ENCODE results near the gene CATSPERZ. TPM values are rescaled to one million over a fixed set of nuclear protein-coding genes. Genes with fewer than 3 reads are reported as not detected.
"Not testable (repeated sequence)": the region's sequence is repeated elsewhere in the genome, so short reads cannot be mapped to it uniquely, and the experiment has no call there.

The CATSPERZ gene
- total RNA-seq, 1 donor from 2014 or later: not detected

DNA sequence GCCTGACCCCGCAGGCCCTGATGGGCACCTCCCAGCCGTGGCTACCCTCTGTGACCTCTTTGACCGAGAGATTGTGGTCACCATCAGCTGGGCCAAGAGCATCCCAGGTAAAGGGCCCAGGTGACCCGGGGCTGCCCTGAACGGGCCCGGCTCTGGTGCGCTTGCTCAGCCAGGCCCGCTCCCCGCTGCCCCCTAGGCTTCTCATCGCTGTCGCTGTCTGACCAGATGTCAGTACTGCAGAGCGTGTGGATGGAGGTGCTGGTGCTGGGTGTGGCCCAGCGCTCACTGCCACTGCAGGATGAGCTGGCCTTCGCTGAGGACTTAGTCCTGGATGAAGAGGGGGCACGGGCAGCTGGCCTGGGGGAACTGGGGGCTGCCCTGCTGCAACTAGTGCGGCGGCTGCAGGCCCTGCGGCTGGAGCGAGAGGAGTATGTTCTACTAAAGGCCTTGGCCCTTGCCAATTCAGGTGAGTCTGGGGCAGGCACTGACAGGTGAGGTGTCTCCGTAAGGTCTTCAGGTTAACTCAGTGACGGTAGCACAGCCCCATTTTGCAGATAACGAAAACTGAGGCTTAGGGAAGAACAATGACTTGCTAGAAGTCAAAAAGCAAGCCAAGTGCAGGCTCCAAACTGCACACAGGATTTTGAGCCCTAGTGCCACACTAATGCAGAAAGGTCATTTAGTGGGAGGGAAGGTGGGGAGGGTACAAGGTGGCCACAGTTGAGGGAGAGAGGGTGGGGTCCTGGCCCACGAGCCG, 14.8 kb downstream of the CATSPERZ start:
- ChIA-PET CTCF (interaction anchor here (2.3 kb wide), 1 partner anchor 40 kb away, joined by 10 read pairs; no protein-coding TSS in a partner anchor), POLR2A (interaction anchor here (4.0 kb wide), 1 partner anchor 39 kb away, joined by 61 read pairs; no protein-coding TSS in a partner anchor)
- H3K27ac Mint-ChIP-seq: no peak overlapping the region
- no peaks in the 10 kb centered on the region for H3K27me3 Mint-ChIP-seq
- H3K36me3 Mint-ChIP-seq (ENCODE audit: low read depth): peaks cover 46% of the 10 kb centered on the region
- H3K4me3 Mint-ChIP-seq: no peak overlapping the region
- TF ChIP-seq, protein P1, sequence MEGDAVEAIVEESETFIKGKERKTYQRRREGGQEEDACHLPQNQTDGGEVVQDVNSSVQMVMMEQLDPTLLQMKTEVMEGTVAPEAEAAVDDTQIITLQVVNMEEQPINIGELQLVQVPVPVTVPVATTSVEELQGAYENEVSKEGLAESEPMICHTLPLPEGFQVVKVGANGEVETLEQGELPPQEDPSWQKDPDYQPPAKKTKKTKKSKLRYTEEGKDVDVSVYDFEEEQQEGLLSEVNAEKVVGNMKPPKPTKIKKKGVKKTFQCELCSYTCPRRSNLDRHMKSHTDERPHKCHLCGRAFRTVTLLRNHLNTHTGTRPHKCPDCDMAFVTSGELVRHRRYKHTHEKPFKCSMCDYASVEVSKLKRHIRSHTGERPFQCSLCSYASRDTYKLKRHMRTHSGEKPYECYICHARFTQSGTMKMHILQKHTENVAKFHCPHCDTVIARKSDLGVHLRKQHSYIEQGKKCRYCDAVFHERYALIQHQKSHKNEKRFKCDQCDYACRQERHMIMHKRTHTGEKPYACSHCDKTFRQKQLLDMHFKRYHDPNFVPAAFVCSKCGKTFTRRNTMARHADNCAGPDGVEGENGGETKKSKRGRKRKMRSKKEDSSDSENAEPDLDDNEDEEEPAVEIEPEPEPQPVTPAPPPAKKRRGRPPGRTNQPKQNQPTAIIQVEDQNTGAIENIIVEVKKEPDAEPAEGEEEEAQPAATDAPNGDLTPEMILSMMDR (IDR thresholded peaks at IDR 0.05): no peak
- intact Hi-C loops (cut with micrococcal nuclease): loop anchor here (5.0 kb wide), 3 partner anchors 83 to 427 kb away; partner anchors contain the start of genes DNAJC4, NAA40, RASGRP2 and VEGFB
- no peaks in the 10 kb centered on the region for H3K9me3 Mint-ChIP-seq
- DNase-seq (no peak), ATAC-seq (ENCODE audit: low read depth) (no peak)
- H3K4me1 Mint-ChIP-seq: peaks cover 27% of the 10 kb centered on the region

DNA sequence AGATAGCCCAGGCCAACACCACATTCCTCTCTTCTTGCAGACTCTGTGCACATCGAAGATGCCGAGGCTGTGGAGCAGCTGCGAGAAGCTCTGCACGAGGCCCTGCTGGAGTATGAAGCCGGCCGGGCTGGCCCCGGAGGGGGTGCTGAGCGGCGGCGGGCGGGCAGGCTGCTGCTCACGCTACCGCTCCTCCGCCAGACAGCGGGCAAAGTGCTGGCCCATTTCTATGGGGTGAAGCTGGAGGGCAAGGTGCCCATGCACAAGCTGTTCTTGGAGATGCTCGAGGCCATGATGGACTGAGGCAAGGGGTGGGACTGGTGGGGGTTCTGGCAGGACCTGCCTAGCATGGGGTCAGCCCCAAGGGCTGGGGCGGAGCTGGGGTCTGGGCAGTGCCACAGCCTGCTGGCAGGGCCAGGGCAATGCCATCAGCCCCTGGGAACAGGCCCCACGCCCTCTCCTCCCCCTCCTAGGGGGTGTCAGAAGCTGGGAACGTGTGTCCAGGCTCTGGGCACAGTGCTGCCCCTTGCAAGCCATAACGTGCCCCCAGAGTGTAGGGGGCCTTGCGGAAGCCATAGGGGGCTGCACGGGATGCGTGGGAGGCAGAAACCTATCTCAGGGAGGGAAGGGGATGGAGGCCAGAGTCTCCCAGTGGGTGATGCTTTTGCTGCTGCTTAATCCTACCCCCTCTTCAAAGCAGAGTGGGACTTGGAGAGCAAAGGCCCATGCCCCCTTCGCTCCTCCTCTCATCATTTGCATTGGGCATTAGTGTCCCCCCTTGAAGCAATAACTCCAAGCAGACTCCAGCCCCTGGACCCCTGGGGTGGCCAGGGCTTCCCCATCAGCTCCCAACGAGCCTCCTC, 15.7 kb downstream of the CATSPERZ start:
- DNase-seq; ATAC-seq (ENCODE audit: low read depth); H3K27me3 Mint-ChIP-seq; H3K9me3 Mint-ChIP-seq: not testable (repeated sequence)
- POLR2A ChIA-PET: interaction anchor here (0.6 to 4.9 kb wide), 7 partner anchors 11 to 1572 kb away, joined by 3 to 94 read pairs (median 59); partner anchors contain the start of genes CATSPERZ, CCDC88B, ESRRA and FIBP
- peak overlapping the region; percentile 94 for H3K4me3 Mint-ChIP-seq
- peaks cover 29% of the 10 kb centered on the region for H3K4me1 Mint-ChIP-seq
- intact Hi-C loops (cut with micrococcal nuclease): loop anchor here (5.0 kb wide), 3 partner anchors 84 to 426 kb away; partner anchors contain the start of genes DNAJC4, NAA40, RASGRP2 and VEGFB
- peaks cover 51% of the 10 kb centered on the region for H3K36me3 Mint-ChIP-seq (ENCODE audit: low read depth)
- peak overlapping the region; percentile 99 for H3K27ac Mint-ChIP-seq
- CTCF ChIA-PET: interaction anchor here (0.5 to 4.2 kb wide), 6 partner anchors 11 to 133 kb away, joined by 3 to 138 read pairs (median 42); partner anchors contain the start of genes CCDC88B and ESRRA

DNA sequence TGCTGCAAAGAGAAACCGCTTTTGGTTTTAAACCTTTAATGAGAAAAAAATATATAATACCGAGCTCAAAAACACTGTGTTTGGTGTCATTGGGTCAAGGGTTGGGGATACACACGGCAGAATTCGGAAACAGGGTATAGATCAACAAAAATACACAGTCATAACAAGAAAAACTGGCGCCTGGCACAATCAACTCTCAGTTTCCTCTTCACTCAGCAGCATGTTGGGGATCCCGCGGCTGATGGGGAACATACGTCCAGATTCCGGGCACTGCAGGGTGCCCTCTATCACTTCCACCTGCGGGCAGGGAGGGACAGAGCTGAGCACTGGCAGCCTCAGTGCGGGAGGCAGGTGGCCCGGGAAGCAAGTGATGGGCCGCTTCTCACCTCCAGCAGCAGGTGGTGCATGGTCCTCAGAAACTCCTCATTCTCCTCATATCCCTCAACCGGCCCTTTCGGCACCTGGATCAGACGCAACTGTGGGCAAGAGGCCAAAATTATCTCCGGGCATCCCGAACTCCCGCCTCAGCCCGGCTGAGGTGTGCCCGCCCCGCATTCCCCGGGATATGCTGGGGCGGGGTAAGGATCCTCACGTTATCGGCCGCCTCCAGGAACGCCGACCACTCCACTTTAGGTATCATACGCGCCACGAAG, 16.6 kb downstream of the CATSPERZ start:
- H3K36me3 Mint-ChIP-seq (ENCODE audit: low read depth): peaks cover 58% of the 10 kb centered on the region

DNA sequence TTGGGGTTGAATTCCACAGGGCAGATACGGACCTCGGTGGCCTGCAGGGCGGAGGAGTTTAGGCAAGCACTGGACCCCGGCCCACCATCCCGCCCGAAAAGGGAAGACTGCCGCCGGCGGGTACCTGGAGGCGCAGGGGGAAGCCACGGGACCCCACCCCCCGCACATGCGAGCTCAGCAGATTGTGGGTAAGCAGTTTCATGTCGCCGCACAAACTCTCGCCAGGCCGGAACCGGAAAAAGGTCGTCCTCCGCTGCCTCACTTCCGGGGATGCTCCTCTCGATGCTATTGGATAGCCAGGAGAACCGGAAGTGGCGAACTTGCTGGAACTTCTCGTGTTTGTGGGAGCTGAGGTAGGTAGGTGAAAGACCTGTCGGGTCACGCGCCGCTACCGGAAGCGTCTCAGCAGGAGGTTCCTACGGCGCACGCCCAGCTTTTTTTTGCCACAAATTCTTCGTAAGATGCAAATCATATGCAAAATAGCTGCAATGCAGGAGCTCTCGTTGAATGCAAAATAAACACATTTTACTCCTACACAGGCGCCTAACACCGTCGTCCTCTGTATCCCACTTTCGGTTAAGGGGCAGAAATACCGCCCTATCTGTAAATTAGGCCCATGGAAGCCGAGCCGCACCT, 17.3 kb downstream of the CATSPERZ start, which contains the start of gene TRMT112:
Gene TRMT112, minus strand, starts transcription at position 235 of the 636 bp plus-strand sequence. Its CDS starts 33 bp downstream, at position 202.
- POLR2A ChIA-PET: interaction anchor here (0.5 to 4.9 kb wide), 42 partner anchors 8 to 1950 kb away, joined by 3 to 94 read pairs (median 5); partner anchors contain the start of genes C11orf98, CCDC88B, CSKMT and ESRRA
- peak; percentile 63 for ATAC-seq (ENCODE audit: low read depth)
- DNase-seq: peak; percentile 74
- Mint-ChIP-seq H3K4me1 (peaks cover 29% of the 10 kb centered on the region), H3K27ac (peak within 1 kb of the TSS; percentile 99), H3K9me3 (no peaks in the 10 kb centered on the region), H3K4me3 (peak within 1 kb of the TSS; percentile 94), H3K36me3 (ENCODE audit: low read depth) (peaks cover 57% of the 10 kb centered on the region), H3K27me3 (no peaks in the 10 kb centered on the region)
- intact Hi-C loops (cut with micrococcal nuclease): loop anchor here (1.0 to 5.0 kb wide), 8 partner anchors 12 to 425 kb away; partner anchors contain the start of genes DNAJC4, ESRRA, GPR137 and NAA40
- TF ChIP-seq, protein P1 (IDR thresholded peaks at IDR 0.05): no peak
- CTCF ChIA-PET: interaction anchor here (0.8 to 4.2 kb wide), 22 partner anchors 10 to 407 kb away, joined by 3 to 138 read pairs (median 7); partner anchors contain the start of genes BAD, CATSPERZ, CCDC88B and ESRRA

More for the DNA sequence above, 16.6 kb downstream of the CATSPERZ start:
- peak; percentile 4 for ATAC-seq (ENCODE audit: low read depth)
- H3K9me3 Mint-ChIP-seq: no peaks in the 10 kb centered on the region
- CTCF ChIA-PET: interaction anchor here (0.5 to 4.2 kb wide), 17 partner anchors 12 to 407 kb away, joined by 3 to 138 read pairs (median 11); partner anchors contain the start of genes CATSPERZ, CCDC88B, ESRRA and FERMT3
- peak overlapping the region; percentile 94 for H3K4me3 Mint-ChIP-seq
- TF ChIP-seq, protein P1 (IDR thresholded peaks at IDR 0.05): no peak
- peak; percentile 42 for DNase-seq
- POLR2A ChIA-PET: interaction anchor here (0.6 to 4.9 kb wide), 31 partner anchors 10 to 1951 kb away, joined by 3 to 94 read pairs (median 8); partner anchors contain the start of genes CATSPERZ, CCDC88B, ESRRA and FERMT3
- H3K4me1 Mint-ChIP-seq: peaks cover 29% of the 10 kb centered on the region
- H3K27me3 Mint-ChIP-seq: no peaks in the 10 kb centered on the region
- H3K27ac Mint-ChIP-seq: peak overlapping the region; percentile 99
- intact Hi-C loops (cut with micrococcal nuclease): loop anchor here (1.0 to 5.0 kb wide), 8 partner anchors 11 to 426 kb away; partner anchors contain the start of genes DNAJC4, ESRRA, GPR137 and NAA40

Data from activated B cell treated with CpG ODN at 0.5 μM for 24 hours (primary cell).